ENCODE results near the gene STARD7.

The STARD7 gene

DNA sequence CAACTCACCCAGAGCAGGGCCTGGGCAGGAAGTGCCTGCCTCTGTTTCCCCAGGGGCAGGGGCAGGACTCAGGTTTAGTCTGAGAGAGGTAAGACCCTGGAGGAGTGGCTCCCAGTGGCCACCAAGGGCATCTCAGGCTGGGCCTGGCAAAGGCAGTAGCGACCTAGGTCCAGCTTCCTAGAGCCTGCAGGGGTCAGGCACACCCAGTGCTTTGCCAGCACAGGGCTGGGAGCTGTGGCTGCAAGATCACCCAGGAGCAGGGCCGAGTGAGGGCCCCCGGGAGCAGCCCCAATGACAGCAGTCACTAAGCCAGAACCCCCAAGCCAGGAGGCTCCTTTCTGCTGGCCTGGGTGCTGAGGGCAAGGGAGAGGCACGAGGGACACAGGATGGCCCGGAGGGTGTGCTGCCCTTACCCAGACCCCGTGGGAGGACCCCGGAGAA lies 54.6 kb downstream of the STARD7 start:
- H3K27ac ChIP-seq (ENCODE audit: low read depth, low read length): no peak overlapping the region
- no peaks in the 10 kb centered on the region for H3K36me3 ChIP-seq (ENCODE audit: control insufficient read depth, low read length)

DNA sequence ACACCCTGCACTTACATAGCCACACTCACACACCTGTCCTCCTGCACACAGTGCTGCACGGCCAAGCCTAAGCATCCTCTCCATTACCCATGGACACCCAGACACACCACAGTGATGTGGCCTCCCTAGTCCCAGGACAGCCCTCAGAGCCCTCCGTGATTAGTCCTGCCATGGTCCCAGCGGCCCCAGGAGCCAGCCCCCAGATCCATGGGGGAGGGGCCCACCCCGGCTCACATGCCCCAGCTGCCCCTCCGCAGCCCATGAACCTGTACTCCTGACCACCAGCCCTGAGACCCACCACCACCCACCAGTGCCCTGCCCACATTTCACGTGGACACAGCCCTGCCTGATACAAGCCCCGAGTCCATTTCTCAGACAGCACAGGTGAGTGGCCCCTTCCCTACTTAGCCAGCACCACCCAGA lies 55.3 kb downstream of the STARD7 start:
- no peak overlapping the region for H3K27ac ChIP-seq (ENCODE audit: low read depth, low read length)
- no peaks in the 10 kb centered on the region for H3K27me3 ChIP-seq (ENCODE audit: control insufficient read depth, low read length)
- no peaks in the 10 kb centered on the region for H3K9me3 ChIP-seq (ENCODE audit: control insufficient read depth, insufficient read depth, low read length)
- no peak for TF ChIP-seq EZH2phosphoT487 (IDR thresholded peaks at IDR 0.05; ENCODE audit: borderline replicate concordance, low read length)
- TF ChIP-seq, protein P1, sequence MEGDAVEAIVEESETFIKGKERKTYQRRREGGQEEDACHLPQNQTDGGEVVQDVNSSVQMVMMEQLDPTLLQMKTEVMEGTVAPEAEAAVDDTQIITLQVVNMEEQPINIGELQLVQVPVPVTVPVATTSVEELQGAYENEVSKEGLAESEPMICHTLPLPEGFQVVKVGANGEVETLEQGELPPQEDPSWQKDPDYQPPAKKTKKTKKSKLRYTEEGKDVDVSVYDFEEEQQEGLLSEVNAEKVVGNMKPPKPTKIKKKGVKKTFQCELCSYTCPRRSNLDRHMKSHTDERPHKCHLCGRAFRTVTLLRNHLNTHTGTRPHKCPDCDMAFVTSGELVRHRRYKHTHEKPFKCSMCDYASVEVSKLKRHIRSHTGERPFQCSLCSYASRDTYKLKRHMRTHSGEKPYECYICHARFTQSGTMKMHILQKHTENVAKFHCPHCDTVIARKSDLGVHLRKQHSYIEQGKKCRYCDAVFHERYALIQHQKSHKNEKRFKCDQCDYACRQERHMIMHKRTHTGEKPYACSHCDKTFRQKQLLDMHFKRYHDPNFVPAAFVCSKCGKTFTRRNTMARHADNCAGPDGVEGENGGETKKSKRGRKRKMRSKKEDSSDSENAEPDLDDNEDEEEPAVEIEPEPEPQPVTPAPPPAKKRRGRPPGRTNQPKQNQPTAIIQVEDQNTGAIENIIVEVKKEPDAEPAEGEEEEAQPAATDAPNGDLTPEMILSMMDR (IDR thresholded peaks at IDR 0.05; ENCODE audit: low read depth, low read length, poor library complexity, severe bottlenecking): no peak
- peaks cover 83% of the 10 kb centered on the region for H3K4me1 ChIP-seq (ENCODE audit: control insufficient read depth, low read length)
- H3K9me2 ChIP-seq (replicated peaks; ENCODE audit: control insufficient read depth, low read length): no peaks in the 10 kb centered on the region
- peaks cover 5% of the 10 kb centered on the region for H3F3A ChIP-seq (ENCODE audit: control insufficient read depth, insufficient read depth)
- no peaks in the 10 kb centered on the region for H4K20me1 ChIP-seq (ENCODE audit: control insufficient read depth, insufficient read depth, low read depth, low read length)
- no peaks in the 10 kb centered on the region for H3K36me3 ChIP-seq (ENCODE audit: control insufficient read depth, low read length)
- no peak overlapping the region for H3K4me2 ChIP-seq (ENCODE audit: low read length)
- H3K79me2 ChIP-seq (ENCODE audit: control insufficient read depth, low read length): no peaks in the 10 kb centered on the region
- no peak overlapping the region for H3K4me3 ChIP-seq (ENCODE audit: low read length)

More for the DNA sequence above, 54.6 kb downstream of the STARD7 start:
- peaks cover 5% of the 10 kb centered on the region; the same call in 1 of the 2 replicates for H3F3A ChIP-seq (ENCODE audit: control insufficient read depth, insufficient read depth)
- peaks cover 83% of the 10 kb centered on the region for H3K4me1 ChIP-seq (ENCODE audit: control insufficient read depth, low read length)
- no peak for TF ChIP-seq EZH2phosphoT487 (IDR thresholded peaks at IDR 0.05; ENCODE audit: borderline replicate concordance, low read length)
- TF ChIP-seq, protein P1 (IDR thresholded peaks at IDR 0.05; ENCODE audit: low read depth, low read length, poor library complexity, severe bottlenecking): no peak
- no peaks in the 10 kb centered on the region for H3K27me3 ChIP-seq (ENCODE audit: control insufficient read depth, low read length)
- H3K9me2 ChIP-seq (replicated peaks; ENCODE audit: control insufficient read depth, low read length): no peaks in the 10 kb centered on the region
- H3K4me2 ChIP-seq (ENCODE audit: low read length): no peak overlapping the region
- no peaks in the 10 kb centered on the region for H3K9me3 ChIP-seq (ENCODE audit: control insufficient read depth, insufficient read depth, low read length)
- no peaks in the 10 kb centered on the region for H4K20me1 ChIP-seq (ENCODE audit: control insufficient read depth, insufficient read depth, low read depth, low read length)
- H3K4me3 ChIP-seq (ENCODE audit: low read length): no peak overlapping the region
- H3K79me2 ChIP-seq (ENCODE audit: control insufficient read depth, low read length): no peaks in the 10 kb centered on the region

DNA sequence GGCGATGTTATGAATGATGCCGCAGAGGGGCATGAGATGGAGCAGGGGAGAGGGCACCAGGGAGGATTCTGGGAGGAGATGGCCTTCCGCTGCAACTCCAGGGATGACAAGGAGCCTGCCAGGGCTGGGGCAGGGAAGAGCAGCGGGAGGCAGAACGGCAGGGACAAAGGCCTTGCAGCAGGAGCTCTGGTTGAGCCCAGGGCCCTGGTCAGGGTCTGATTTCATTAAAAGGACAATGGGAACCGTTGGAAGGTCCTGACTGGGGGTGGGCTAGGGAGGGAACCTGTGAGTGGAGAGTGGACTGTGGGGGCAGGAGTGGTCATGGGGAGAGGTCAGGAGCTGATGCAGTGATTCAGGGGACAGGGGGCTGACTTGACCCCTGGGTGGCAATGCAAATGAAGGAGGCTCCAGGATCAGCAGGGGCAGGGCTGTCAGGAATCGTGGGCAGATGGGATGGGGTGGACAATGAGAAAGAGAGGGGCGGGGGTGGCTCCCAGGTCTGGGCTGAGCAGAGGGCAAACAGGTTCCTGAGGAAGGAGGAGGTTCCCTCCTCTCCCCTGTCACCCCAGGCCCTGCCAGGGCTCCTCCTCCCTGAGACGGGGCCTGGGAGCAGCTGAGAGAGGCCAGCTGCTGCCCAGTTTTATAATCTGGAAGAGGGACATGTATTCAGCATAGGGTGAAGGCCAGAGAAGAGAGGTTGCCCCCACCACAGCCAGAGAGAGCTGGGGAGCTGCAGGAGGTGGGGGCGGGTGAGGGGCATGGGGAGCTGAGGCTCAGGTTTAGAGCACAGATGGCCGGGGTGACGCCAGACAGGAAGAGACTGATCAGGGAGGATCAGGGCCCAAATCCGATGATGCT lies 56.1 kb downstream of the STARD7 start:
- Histone ChIP-seq H3F3A (ENCODE audit: control insufficient read depth, insufficient read depth) (peaks cover 5% of the 10 kb centered on the region), H3K27ac (ENCODE audit: low read depth, low read length) (no peak overlapping the region), H3K4me1 (ENCODE audit: control insufficient read depth, low read length) (peaks cover 83% of the 10 kb centered on the region), H3K27me3 (ENCODE audit: control insufficient read depth, low read length) (no peaks in the 10 kb centered on the region), H3K9me2 (replicated peaks; ENCODE audit: control insufficient read depth, low read length) (no peaks in the 10 kb centered on the region), H3K9me3 (ENCODE audit: control insufficient read depth, insufficient read depth, low read length) (no peaks in the 10 kb centered on the region), H3K79me2 (ENCODE audit: control insufficient read depth, low read length) (no peaks in the 10 kb centered on the region), H3K4me3 (ENCODE audit: low read length) (no peak overlapping the region), H3K36me3 (ENCODE audit: control insufficient read depth, low read length) (no peaks in the 10 kb centered on the region), H4K20me1 (ENCODE audit: control insufficient read depth, insufficient read depth, low read depth, low read length) (no peaks in the 10 kb centered on the region), H3K4me2 (ENCODE audit: low read length) (peak overlapping the region; percentile 25; the same call in 1 of the 2 replicates)
- TF ChIP-seq EZH2phosphoT487 (IDR thresholded peaks at IDR 0.05; ENCODE audit: borderline replicate concordance, low read length): no peak
- TF ChIP-seq, protein P1 (IDR thresholded peaks at IDR 0.05; ENCODE audit: low read depth, low read length, poor library complexity, severe bottlenecking): no peak
